GM21515 (cell line): ENCODE measurements around the gene FNIP1.
"Not testable (repeated sequence)": the region's sequence is repeated elsewhere in the genome, so short reads cannot be mapped to it uniquely, and the experiment has no call there.

Experiments
- ATAC-seq: cut with Tn5 transposase; IDR thresholded peaks from one replicate; pipeline ENCODE4 v1.9.1; 2021; ENCODE audit not compliant: unreplicated experiment

Gene FNIP1

GRCh38 chr5:131787736-131788135 lies 9.1 kb downstream of the FNIP1 start:
- ATAC-seq = no peak

GRCh38 chr5:131786900-131787692 lies 9.7 kb downstream of the FNIP1 start:
- no peak for ATAC-seq

DNA sequence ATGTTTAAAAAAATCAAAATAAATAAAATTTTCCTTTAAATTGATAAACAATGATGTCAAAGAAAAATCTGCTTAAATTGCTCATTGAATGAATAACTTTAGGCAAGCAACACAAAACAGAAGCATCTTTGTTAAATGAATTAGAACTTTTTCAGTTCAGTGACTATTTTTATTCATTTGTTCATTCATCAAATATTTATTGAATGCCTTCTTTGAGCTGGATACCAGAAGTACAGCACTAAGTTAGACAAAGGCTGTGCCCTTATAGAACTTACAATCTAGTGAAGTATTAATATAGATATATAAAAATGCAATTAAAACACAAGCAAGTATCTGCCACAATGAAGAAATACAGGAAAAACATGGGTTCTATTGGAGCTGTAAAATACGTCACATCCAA lies 10.8 kb downstream of the FNIP1 start:
- ATAC-seq = no peak

GRCh38 chr5:131783874-131784273 lies 12.9 kb downstream of the FNIP1 start:
- no peak for ATAC-seq

DNA sequence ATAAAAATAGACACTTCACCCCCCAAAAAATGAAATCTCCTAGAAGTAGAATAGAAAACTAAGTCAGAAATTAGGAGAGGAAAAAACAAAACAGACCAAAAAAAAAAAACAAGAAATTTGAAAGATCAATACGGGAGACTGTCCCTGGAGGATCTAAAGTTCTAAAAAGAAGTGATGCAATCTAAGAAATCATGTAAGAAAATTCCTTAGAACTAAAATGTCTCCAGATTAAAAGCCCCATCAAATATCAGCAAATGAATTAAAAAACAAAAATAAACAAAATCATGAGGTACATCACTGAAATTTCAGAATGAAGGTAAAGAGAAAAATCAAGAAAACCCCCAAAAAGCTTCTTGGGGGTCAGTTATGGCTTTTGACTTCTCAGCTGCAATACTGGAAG lies 13.5 kb downstream of the FNIP1 start:
- no peak for ATAC-seq

- ATAC-seq = no peak
Observed at GRCh38 chr5:131782717-131783116, 14.1 kb downstream of the FNIP1 start.

- ATAC-seq = not testable (repeated sequence)
Observed at GRCh38 chr5:131778141-131778540, 18.7 kb downstream of the FNIP1 start.

DNA sequence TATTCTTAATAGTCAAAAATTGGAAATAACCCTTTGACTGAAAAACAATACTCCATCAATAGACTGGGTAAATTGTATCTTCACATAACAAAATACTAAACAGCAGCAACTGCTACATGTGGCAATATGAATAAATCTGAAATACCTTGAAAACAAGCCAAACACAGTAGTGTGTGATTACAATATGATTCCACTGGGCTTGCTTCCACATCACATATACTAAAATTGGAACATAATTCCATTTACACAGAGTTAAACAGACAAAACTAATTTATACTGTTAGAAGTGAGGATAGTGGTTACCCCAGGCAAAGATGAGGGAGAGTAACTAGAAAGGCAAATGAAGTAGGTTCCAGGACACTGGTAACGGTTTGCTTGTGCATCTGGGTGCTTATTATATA lies 20.4 kb downstream of the FNIP1 start:
- no peak for ATAC-seq

DNA sequence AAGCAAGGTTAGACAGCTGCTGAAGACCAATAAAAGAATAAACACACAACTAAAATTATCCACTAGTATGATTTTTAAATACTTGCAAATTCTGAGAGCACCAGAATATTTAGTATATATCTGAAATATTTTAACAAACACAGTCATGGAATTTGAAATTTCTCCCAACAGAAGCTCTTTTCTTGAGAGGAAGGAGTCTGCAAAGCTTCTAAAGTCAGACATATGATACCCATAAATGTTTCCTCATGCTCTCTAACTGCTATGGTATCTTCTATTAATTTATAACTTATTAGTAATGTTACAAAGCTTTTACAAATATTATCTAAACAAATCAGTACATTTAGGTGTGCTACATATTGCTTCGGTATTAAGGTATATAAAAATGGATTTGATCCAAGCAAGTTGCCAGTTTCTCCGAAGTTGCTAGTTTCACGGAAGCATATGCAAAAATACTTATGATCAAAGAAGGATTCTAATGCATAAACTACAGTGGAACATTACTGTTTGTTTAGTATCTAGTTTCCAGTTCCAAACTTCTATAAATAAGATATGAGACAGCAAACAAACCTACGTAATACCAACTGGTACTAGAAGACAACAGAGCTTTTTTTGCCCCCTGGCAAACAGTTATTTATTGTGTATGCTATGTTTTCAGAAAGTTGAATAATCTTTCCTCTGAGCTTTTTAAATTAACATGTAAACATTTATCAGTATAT lies 22.0 kb downstream of the FNIP1 start:
- no peak for ATAC-seq

DNA sequence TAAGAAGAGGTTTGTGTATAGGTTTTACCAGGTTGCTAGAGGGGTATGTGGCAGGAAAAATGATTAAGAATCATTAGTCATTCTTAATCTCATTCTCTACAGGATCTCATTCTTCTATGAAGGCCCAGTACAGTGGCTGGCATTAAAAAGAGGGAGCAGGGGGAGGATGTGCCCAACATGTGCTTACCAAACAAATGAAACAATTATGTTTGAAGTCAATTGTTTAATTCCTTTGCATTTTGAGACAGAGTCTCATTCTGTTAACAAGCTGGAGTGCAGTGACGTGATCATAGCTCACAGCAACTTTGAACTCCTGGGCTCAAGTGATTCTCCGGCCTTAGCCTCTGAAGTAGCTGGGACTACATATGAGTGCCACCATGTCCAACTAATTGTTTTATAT lies 23.0 kb downstream of the FNIP1 start:
- no peak for ATAC-seq

DNA sequence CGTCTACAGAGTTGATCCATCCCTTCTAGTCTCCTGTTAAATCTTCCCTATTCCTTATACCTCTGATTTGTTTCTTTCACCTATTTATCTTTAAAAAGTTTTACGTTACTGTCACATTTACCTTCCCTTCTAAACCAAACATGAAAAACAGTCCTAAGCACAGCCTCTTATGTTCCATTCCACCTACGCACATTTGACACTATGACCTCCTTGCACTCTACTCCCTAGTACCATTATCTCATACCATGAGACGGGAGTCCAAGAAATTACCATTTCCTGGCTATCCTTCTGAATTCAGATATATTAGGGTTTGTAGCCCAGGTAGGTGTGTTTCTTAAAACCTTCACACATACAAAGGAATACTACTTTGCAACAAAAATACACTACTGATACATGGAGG lies 25.1 kb downstream of the FNIP1 start:
- ATAC-seq = no peak

- no peak for ATAC-seq
Observed at GRCh38 chr5:131769961-131770360, 26.9 kb downstream of the FNIP1 start.

- ATAC-seq = no peak
Observed at GRCh38 chr5:131769336-131769735, 27.5 kb downstream of the FNIP1 start.

- no peak for ATAC-seq
Observed at GRCh38 chr5:131767891-131768290, 28.9 kb downstream of the FNIP1 start.

- ATAC-seq = no peak
Observed at GRCh38 chr5:131766689-131767088, 30.1 kb downstream of the FNIP1 start.

DNA sequence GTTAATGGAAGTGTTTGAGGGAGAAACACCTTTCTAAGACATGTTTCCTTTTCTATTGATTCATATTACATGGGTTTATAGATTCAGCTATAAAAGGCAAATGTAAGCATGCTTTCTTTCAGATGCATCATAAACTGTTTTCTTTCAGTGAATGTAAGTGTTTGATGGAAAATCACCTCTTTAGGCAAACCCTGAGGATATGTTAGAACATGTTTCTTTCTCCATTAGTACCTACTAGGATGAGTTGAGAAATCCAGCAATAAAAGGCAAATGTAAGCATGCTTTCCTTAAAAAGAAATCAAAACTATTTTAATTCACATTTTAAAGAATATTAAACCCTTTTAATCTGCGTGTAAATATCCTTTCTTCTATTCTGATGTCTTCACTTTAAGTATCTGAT lies 31.6 kb downstream of the FNIP1 start:
- no peak for ATAC-seq

GRCh38 chr5:131763968-131764367 lies 32.8 kb downstream of the FNIP1 start:
- no peak for ATAC-seq

GRCh38 chr5:131760793-131761192 lies 36.0 kb downstream of the FNIP1 start:
- no peak for ATAC-seq

- ATAC-seq = no peak
Observed at GRCh38 chr5:131759704-131760103, 37.1 kb downstream of the FNIP1 start.

DNA sequence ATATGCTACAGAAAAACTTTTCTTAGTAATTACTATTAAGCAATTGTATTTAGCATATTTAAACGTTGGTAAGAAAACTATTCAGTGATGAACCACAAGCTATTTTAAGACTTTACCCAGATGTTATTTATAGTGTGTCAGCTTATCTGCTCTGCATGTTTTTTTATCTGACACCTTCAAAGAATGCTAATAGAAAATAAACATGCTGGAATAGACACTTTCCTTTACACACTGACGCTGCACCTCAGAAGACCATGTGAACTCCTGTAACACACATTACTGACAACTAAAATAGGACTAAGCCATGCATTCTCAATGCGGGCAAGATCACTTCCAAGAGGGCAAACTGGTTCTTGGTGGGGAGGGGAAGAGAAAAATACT lies 38.3 kb downstream of the FNIP1 start:
- ATAC-seq = no peak

DNA sequence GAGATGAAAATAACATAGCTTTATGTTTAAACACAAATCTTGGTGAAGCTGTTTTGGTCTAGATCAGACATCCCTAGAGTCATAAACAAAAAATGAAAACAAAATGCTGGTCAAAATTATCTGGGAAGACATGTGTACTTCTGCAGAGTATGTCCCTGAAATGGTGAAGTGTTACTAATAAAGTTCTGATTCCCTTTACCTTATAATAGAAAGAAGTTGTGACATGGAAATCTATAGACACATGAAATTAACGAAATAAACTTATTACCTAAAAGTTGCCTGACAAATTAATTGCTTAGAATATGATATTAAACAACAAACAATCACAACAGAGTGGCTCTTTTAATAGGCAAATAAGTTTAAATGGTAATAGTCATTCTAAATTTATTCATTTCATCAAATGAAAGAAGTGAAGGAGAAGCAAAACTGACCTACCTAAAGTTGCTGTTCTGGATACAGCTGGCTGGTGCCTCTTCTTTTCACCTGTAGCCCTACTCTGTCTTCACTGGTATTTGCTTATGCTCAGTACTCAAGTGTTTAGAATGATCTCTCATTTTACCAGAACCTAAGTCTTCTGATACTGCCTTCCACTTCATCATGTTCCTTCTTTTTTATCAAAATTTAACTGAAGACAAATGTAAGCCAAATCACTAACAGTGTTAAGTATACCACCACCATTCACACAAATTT lies 38.8 kb downstream of the FNIP1 start:
- ATAC-seq = no peak

DNA sequence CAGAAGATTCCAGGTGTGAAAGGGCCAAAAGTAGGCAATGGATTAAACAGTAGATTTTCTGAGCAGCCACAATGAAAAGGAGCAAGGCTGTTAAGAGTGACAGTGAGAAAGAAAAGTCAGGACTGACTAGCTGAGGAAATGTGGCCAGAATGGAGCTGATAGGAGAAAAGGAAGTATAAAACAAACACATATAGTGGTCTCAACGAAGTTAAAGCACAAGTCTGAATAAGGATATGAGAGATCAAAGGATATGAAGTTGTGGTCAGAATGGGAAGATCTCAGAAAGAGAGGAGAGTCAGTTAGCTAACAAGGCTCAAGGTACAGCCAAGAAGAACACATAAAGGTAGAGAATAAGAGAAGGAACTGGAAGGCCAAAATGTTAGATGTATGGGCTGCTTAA lies 39.9 kb downstream of the FNIP1 start:
- ATAC-seq = no peak
